ENCODE results near the gene KIR3DL1.
"Not testable (repeated sequence)": the region's sequence is repeated elsewhere in the genome, so short reads cannot be mapped to it uniquely, and the experiment has no call there.

KIR3DL1 gene

GRCh38 chr19:54817670-54818536 is 1.6 kb downstream of the KIR3DL1 start:
- DNase-seq, result no peak

DNA sequence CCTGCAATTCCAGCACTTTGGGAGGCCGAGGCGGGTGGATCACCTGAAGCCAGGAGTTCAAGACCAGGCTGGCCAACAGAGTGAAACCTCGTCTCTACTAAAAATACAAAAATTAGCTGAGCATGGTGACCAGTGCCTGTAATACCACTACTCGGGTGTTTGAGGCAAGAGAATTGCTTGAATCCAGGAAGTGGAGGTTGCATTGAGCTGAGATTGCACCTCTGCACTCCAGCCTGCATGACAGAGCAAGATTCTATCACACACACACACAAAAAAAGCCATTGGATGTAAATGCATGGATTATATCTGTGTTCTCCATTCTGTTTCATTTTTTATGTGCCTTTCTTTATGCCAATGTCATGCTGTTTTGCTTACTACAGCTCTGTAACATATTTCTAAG is 8.1 kb downstream of the KIR3DL1 start:
- DNase-seq, result not testable (repeated sequence)

DNA sequence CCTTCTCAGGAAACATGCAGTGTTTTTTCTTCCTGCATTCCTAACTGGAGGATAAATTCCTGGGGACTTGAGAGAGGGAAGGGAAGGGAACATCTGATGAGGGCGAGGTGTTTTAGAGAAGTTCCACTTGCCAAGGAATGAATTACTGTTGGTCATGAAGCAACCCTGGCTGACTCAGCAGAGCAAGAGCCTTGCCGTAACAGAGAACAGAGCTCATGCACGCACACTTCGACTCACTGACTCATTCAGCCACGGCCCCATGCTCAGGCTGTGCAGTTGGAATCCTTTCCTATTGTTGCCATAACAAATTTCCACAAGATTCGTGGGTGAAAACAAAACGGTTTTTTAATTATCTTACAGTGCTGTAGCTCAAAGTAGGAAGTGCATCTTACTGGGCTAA is 9.1 kb downstream of the KIR3DL1 start:
- not testable (repeated sequence) for DNase-seq

DNA sequence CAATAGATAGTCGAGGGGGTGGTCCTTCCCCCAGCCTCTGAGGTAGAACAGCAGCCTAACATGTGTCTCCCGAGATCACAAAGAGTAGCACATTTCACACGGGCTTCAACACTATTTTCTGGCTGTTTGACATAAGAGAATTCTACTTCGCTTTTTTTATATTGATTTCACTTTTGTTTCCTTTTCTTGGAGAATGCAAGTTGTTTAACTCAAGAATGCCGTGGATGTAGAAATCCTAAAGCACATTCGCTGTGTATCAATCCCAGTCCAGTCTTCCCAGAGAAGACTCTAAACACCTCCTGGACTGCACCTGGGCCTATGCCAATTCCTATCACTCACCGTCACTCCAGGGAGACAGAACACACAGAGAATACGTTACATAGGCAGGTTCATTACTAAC is 11.8 kb downstream of the KIR3DL1 start:
- not testable (repeated sequence) for DNase-seq

- not testable (repeated sequence) for DNase-seq
Observed at GRCh38 chr19:54832496-54832895, 16.2 kb downstream of the KIR3DL1 start, which contains the start of gene KIR2DS4. KIR2DS4 (plus strand) TSS chr19:54832676.

DNA sequence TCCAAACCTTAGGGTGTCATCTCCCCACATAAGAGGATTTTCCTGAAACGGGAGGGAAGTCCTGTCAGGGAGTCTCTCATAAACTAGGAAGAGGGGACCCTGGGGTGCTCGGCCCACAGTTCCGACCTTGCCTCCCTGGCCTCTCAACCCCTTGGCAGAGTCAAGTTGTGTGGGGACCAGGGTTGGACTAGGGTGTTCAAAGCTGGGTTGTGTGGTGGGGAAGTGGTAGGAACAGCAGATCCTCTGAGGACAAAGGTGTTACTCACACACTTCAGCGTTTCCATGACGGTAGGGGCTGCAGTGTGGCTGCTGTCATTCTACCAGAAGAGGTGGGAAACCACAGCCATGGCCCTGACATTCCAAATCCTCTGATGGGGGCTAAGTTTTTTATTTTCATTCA is 18.9 kb downstream of the KIR3DL1 start:
- not testable (repeated sequence) for DNase-seq

- DNase-seq, result not testable (repeated sequence)
Observed at GRCh38 chr19:54837522-54837921, 21.3 kb downstream of the KIR3DL1 start.

DNA sequence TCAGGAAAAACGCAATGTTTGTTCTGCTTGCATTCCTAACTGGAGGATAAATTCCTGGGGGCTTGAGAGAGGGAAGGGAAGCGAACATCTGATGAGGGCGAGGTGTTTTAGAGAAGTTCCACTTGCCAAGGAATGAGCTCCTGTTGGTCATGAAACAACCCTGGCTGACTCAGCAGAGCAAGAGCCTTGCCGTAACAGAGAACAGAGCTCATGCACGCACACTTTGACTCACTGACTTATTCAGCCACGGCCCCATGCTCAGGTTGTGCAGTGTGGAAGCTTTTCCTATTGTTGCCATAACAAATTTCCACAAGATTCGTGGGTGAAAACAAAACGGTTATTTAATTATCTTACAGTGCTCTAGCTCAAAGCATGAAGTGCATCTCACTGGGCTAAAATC is 26.9 kb downstream of the KIR3DL1 start:
- not testable (repeated sequence) for DNase-seq

- not testable (repeated sequence) for DNase-seq
Observed at GRCh38 chr19:54850061-54850640, 33.9 kb downstream of the KIR3DL1 start, which contains the start of gene KIR3DL2. KIR3DL2 (plus strand) TSS chr19:54850443; CDS start chr19:54850476, 33 bp downstream.

DNA sequence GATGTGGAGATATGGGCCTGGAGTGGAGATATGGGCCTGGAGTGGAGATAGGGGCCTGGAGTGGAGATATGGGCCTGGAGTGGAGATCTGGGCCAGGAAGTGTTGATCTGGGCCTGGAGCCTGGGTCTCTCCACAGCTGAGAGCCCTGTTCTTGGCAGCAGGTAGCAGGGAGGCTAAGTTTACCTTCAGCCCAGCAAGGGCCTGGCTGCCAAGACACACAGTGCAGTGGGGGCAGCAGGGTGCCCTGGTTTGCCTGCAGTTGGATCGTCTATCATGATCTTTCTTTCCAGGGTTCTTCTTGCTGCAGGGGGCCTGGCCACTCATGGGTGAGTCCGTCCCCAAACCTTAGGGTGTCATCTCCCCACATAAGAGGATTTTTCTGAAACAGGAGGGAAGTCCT is 34.7 kb downstream of the KIR3DL1 start:
- no peak for DNase-seq

- DNase-seq, result no peak
Observed at GRCh38 chr19:54851353-54851752, 35.1 kb downstream of the KIR3DL1 start.

DNA sequence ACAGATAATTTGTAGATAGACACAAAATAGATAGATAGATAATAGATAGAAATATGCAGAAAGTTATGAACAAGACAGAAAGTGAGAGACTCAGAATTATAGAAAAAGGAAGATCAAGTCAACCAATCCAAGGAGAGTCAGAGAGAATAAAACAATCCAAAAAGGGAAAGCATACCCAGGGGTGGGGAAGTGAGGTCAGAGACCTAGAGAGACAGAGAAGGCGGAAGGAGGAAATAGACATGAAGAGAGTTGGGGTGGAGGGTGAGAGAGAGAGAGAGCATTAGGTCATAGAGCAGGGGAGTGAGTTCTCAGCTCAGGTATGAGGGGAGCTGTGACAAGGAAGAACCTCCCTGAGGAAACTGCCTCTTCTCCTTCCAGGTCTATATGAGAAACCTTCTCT is 39.0 kb downstream of the KIR3DL1 start:
- not testable (repeated sequence) for DNase-seq

DNA sequence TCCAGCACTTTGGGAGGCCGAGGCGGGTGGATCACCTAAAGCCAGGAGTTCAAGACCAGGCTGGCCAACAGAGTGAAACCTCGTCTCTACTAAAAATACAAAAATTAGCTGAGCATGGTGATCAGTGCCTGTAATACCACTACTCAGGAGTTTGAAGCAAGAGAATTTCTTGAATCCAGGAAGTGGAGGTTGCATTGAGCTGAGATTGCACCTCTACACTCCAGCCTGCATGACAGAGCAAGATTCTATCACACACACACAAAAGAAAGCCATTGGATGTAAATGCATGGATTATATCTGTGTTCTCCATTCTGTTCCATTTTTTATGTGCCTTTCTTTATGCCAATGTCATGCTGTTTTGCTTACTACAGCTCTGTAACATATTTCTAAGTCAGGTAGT is 42.2 kb downstream of the KIR3DL1 start:
- not testable (repeated sequence) for DNase-seq

DNA sequence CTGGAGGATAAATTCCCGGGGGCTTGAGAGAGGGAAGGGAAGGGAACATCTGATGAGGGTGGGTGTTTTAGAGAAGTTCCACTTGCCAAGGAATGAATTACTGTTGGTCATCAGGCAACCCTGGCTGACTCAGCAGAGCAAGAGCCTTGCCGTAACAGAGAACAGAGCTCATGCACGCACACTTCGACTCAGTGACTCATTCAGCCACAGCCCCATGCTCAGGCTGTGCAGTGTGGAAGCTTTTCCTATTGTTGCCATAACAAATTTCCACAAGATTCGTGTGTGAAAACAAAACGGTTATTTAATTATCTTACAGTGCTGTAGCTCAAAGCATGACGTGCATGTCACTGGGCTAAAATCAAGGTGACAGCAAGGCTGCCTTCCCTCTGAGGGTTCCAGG is 43.2 kb downstream of the KIR3DL1 start:
- DNase-seq, result not testable (repeated sequence)

GRCh38 chr19:54863459-54863858 is 47.2 kb downstream of the KIR3DL1 start:
- not testable (repeated sequence) for DNase-seq

- DNase-seq, result no peak
Observed at GRCh38 chr19:54871696-54872095, 55.4 kb downstream of the KIR3DL1 start.

GRCh38 chr19:54873990-54874389 is 57.7 kb downstream of the KIR3DL1 start, which contains the start of gene FCAR:
FCAR (plus strand) TSS chr19:54874235; CDS start chr19:54874290, 55 bp downstream.
- DNase-seq, result no peak

- DNase-seq, result no peak
Observed at GRCh38 chr19:54875506-54875905, 59.2 kb downstream of the KIR3DL1 start.

GRCh38 chr19:54877471-54877870 is 61.2 kb downstream of the KIR3DL1 start:
- DNase-seq, result no peak
